ENCODE results near the gene UPK3B. TPM values are rescaled to one million over a fixed set of nuclear protein-coding genes. Genes with fewer than 3 reads are reported as not detected.
"Not testable (repeated sequence)": the region's sequence is repeated elsewhere in the genome, so short reads cannot be mapped to it uniquely, and the experiment has no call there.

UPK3B gene
- total RNA-seq, 1 experiment from 2014 or later, result 0.05 TPM

- no peak for DNase-seq (ENCODE audit: low read depth)
Measured at GRCh38 chr7:76513817-76514799, 3.8 kb downstream of the UPK3B start.

DNA sequence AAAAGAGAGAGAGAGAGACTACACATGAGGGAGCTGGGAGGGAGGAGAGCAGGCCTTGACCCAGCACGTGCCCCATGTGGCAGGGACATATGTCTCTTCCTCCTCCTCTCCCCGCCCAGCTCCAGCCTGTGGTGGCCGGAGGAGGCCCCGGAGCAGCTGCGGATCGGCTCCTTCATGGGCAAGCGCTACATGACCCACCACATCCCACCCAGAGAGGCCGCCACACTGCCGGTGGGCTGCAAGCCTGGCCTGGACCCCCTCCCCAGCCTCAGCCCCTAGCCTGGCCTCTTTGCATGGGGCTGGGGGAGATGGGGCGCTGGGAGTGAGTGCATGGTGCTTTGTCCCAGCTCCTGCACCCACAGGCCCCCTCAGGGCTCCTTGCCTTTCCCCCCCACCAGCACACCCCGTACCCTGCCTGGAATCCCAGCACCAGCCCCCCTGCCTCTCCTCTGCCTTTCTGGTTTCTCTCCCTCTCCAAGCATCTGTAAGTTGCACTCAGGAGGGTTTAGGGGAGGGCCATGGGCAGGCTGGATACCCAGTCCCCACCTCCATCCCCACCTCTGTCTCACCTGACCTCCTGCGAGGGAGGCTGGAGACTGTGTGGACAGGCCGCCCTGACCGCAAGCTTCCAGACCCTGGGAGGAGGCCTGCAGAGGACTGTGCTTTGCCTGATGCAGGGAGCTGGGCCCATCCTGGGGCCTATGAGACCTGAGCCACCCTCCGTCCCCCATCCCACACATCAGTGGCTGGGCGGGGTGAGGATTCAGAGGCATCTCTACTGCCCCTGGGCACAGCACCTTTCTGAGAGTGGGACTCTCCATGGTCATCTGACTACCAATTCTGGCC, 4.8 kb downstream of the UPK3B start:
- no peak for DNase-seq (ENCODE audit: low read depth)

DNA sequence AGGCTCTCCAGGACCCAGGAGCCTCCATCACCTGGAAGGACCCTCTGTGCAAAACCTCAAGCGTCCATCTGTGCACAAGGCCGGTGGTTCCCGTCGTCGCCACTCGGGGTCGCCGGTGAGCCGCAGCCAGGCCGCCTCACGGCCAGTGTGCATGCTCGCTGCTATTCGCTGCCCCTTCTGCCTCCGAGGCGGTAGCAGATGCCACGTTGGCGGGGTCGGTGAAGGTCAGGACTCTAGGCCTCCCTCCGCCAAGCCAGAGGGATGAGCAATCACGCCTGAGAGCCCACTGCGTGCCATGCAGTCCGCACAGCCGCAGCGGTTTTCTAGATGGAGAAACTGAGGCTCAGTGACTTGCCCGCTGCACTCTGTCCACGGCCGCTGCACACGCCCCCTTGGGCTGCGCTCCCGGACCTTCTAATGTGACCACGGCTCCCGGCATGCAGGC, 5.7 kb downstream of the UPK3B start:
- peak; percentile 55 for DNase-seq (ENCODE audit: low read depth)

- DNase-seq (ENCODE audit: low read depth), result not testable (repeated sequence)
Measured at GRCh38 chr7:76516932-76517331, 6.6 kb downstream of the UPK3B start.

- not testable (repeated sequence) for DNase-seq (ENCODE audit: low read depth)
Measured at GRCh38 chr7:76526183-76526582, 15.8 kb downstream of the UPK3B start.

DNA sequence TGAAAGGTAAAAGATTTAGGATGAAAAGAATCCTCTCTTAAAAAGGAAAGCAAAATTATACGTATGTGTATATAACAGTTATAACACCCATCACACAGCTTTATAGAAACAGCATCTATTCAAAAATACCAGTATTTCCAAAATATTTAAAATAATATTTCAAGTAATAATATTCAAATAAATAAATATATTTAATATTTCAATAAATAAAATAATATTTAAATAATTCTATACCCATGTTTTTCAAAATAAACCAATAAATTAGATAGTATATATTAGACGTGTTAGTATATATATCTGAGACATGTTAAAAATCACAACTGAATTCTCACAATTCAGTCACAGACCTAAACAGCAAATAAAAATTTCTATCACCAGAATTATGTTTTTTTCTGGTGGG, 21.3 kb downstream of the UPK3B start:
- not testable (repeated sequence) for DNase-seq (ENCODE audit: low read depth)

- DNase-seq (ENCODE audit: low read depth), result not testable (repeated sequence)
Measured at GRCh38 chr7:76543197-76543596, 32.8 kb downstream of the UPK3B start, which contains the start of gene SPDYE16. Gene SPDYE16, minus strand, starts transcription at chr7:76543297. Its CDS starts 1,838 bp downstream, at chr7:76541459.

GRCh38 chr7:76549025-76549854, 38.9 kb downstream of the UPK3B start:
- DNase-seq (ENCODE audit: low read depth), result peak; percentile 83

- DNase-seq (ENCODE audit: low read depth), result not testable (repeated sequence)
Measured at GRCh38 chr7:76549855-76550248, 39.5 kb downstream of the UPK3B start.

GRCh38 chr7:76551992-76552391, 41.6 kb downstream of the UPK3B start:
- not testable (repeated sequence) for DNase-seq (ENCODE audit: low read depth)

GRCh38 chr7:76559685-76560084, 49.3 kb downstream of the UPK3B start:
- not testable (repeated sequence) for DNase-seq (ENCODE audit: low read depth)

- not testable (repeated sequence) for DNase-seq (ENCODE audit: low read depth)
Measured at GRCh38 chr7:76560157-76560556, 49.8 kb downstream of the UPK3B start.

DNA sequence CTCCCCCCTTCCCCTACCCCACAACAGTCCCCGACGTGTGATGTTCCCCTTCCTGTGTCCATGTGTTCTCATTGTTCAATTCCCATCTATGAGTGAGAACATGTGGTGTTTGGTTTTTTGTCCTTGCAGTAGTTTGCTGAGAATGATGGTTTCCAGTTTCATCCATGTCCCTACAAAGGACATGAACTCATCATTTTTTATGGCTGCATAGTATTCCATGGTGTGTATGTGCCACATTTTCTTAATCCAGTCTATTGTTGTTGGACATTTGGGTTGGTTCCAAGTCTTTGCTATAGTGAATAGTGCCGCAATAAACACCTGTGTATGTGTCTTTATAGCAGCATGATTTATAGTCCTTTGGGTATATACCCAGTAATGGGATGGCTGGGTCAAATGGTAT, 51.0 kb downstream of the UPK3B start:
- DNase-seq (ENCODE audit: low read depth), result not testable (repeated sequence)

DNA sequence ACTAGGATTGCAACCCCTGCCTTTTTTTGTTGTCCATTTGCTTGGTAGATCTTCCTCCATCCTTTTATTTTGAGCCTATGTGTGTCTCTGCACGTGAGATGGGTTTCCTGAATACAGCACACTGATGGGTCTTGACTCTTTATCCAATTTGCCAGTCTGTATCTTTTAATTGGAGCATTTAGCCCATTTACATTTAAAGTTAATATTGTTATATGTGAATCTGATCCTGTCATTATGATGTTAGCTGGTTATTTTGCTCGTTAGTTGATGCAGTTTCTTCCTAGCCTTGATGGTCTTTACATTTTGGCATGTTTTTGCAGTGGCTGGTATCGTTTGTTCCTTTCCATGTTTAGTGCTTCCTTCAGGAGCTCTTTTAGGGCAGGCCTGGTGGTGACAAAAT, 54.6 kb downstream of the UPK3B start:
- DNase-seq (ENCODE audit: low read depth), result not testable (repeated sequence)

Other genes starting within 250 kb of the UPK3B start
- gene HSPB1, start 207.9 kb upstream of the UPK3B start, total RNA-seq (2014; rRNA removed; shearing (Covaris generic)), result 204 and 265 TPM in 2 replicates
- 131 and 133 TPM in 2 replicates for gene YWHAG, start 151.6 kb upstream of the UPK3B start, total RNA-seq (2014; rRNA removed; shearing (Covaris generic))
- 0.39 and 0.44 TPM in 2 replicates for gene SSC4D, start 100.9 kb upstream of the UPK3B start, total RNA-seq (2014; rRNA removed; shearing (Covaris generic))
- gene ZP3, start 85.6 kb upstream of the UPK3B start, total RNA-seq (2014; rRNA removed; shearing (Covaris generic)), result 1.9 and 3.6 TPM in 2 replicates
- 14.1 and 21.9 TPM in 2 replicates for gene DTX2, start 48.8 kb upstream of the UPK3B start, total RNA-seq (2014; rRNA removed; shearing (Covaris generic))
- 0.17 and 0.22 TPM in 2 replicates for gene SPDYE16, start 32.7 kb downstream of the UPK3B start, total RNA-seq (2014; rRNA removed; shearing (Covaris generic))
- 5.7 and 7.3 TPM in 2 replicates for gene POMZP3, start 116.7 kb downstream of the UPK3B start, total RNA-seq (2014; rRNA removed; shearing (Covaris generic))